Measurements from ENCODE around the gene PPP1R14B.

DNA sequence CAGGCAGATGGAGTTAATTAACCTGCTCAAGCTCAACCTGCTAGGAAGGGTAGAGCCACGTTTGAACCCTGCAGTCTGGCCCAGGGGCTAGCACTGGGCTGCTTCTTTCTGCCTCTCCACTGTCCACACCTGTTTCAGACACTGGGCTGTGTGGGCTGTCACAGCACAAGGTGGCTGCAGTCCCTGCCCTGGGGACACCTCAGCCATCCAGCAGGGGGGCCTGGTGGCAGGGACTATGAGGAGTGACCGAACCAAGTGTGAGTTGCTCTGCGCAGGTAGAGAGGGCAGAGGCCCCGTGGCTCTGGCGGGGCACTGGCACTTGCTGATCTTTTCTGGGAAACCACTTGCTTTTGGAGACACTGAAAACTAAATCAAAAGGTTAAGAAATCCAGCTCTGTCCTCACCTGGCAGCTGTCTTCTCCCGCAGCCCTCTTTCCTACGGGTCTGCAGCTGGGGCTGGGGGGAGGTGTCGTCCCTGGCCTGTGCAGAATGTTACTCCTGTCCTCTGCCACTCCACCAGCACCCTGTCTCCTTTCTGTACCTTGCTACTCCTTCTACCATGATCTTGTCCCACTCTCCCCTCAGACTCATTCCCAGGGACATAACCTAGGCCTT is 31.9 kb upstream of the PPP1R14B start:
- TF ChIP-seq, protein P1, sequence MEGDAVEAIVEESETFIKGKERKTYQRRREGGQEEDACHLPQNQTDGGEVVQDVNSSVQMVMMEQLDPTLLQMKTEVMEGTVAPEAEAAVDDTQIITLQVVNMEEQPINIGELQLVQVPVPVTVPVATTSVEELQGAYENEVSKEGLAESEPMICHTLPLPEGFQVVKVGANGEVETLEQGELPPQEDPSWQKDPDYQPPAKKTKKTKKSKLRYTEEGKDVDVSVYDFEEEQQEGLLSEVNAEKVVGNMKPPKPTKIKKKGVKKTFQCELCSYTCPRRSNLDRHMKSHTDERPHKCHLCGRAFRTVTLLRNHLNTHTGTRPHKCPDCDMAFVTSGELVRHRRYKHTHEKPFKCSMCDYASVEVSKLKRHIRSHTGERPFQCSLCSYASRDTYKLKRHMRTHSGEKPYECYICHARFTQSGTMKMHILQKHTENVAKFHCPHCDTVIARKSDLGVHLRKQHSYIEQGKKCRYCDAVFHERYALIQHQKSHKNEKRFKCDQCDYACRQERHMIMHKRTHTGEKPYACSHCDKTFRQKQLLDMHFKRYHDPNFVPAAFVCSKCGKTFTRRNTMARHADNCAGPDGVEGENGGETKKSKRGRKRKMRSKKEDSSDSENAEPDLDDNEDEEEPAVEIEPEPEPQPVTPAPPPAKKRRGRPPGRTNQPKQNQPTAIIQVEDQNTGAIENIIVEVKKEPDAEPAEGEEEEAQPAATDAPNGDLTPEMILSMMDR (IDR thresholded peaks at IDR 0.05): no peak
- no peak for TF ChIP-seq POLR2A (IDR thresholded peaks at IDR 0.05)

All from Peyer's patch (tissue), 4 donors.